Hepatocyte (in vitro differentiated cells): ENCODE results near the gene DNAJC1. TPM values are rescaled to one million over a fixed set of nuclear protein-coding genes. Genes with fewer than 3 reads are reported as not detected.

ENCODE experiments used
- DNase-seq: peaks from one replicate; pipeline ENCODE4 v3.0.0-alpha.2; 2016; ENCODE audit warnings: low spot score
- H2AFZ ChIP-seq: fragments of 200-600 bp; sonication (generic); 2 replicates; pipeline ENCODE4 v1.6.0; 2016; ENCODE audit warnings: antibody characterized with exemption, mild to moderate bottlenecking
- H3K27ac ChIP-seq: fragments of 200-600 bp; sonication (generic); 2 replicates; pipeline ENCODE4 v1.5.1; 2016; ENCODE audit warnings: mild to moderate bottlenecking
- H3K27me3 ChIP-seq: fragments of 200-600 bp; sonication (generic); 2 replicates; pipeline ENCODE4 v1.6.1; 2016
- H3K36me3 ChIP-seq: fragments of 200-600 bp; sonication (generic); replicated peaks from 2 replicates; pipeline ENCODE4 v1.5.1; 2016; ENCODE audit warnings: low read depth; ENCODE audit not compliant: insufficient read depth
- H3K4me1 ChIP-seq: fragments of 200-600 bp; sonication (generic); 2 replicates; pipeline ENCODE4 v1.5.1; 2016; ENCODE audit warnings: mild to moderate bottlenecking, moderate library complexity; ENCODE audit not compliant: insufficient read depth
- H3K4me2 ChIP-seq: fragments of 200-600 bp; sonication (generic); 2 replicates; pipeline ENCODE4 v1.6.0; 2016
- H3K4me3 ChIP-seq: fragments of 200-600 bp; sonication (generic); 2 replicates; pipeline ENCODE4 v1.5.1; 2016; ENCODE audit warnings: mild to moderate bottlenecking
- H3K79me2 ChIP-seq: fragments of 200-600 bp; sonication (generic); 2 replicates; pipeline ENCODE4 v1.6.0; 2017; ENCODE audit warnings: mild to moderate bottlenecking
- H3K9me2 ChIP-seq: fragments of 200-600 bp; sonication (generic); replicated peaks from 2 replicates; pipeline ENCODE4 v1.6.0; 2017; ENCODE audit warnings: mild to moderate bottlenecking; ENCODE audit not compliant: insufficient read depth
- H3K9me3 ChIP-seq: fragments of 200-600 bp; sonication (generic); 2 replicates; pipeline ENCODE4 v1.5.1; 2016; ENCODE audit warnings: low read depth, mild to moderate bottlenecking
- H4K20me1 ChIP-seq: fragments of 200-600 bp; sonication (generic); 2 replicates; pipeline ENCODE4 v1.6.0; 2016; ENCODE audit warnings: mild to moderate bottlenecking; ENCODE audit not compliant: insufficient read depth, poor library complexity, severe bottlenecking
- EZH2 ChIP-seq: fragments of 200-600 bp; sonication (generic); IDR thresholded peaks from 2 replicates; pipeline ENCODE4 v1.6.1; 2016; ENCODE audit warnings: antibody characterized with exemption, mild to moderate bottlenecking, borderline replicate concordance
- EZH2phosphoT487 ChIP-seq: fragments of 200-600 bp; sonication (generic); IDR thresholded peaks from one replicate; pipeline ENCODE4 v1.6.1; 2018; ENCODE audit warnings: antibody characterized with exemption, mild to moderate bottlenecking, low read depth, moderate library complexity; ENCODE audit not compliant: unreplicated experiment, severe bottlenecking
- WGBS: methylation state at CpG from one replicate; pipeline ENCODE4 v1.1.6; 2016; ENCODE audit warnings: low lambda C conversion rate; ENCODE audit errors: missing lambda C conversion rate; 5-methylcytosine and 5-hydroxymethylcytosine counted together
- polyA plus RNA-seq: library from polyadenylated mRNA; unstranded; fragments of >200 nt; fragmentation: Nextera tagmentation; extraction: Ambion mirVana; gene quantifications from 2 replicates; pipeline ENCODE4 v1.2.1, GENCODE V29; 2016
- total RNA-seq: library from RNA; depleted of rRNA; stranded (reverse); fragments of >200 nt; gene quantifications from 2 replicates; pipeline ENCODE4 v1.2.3, GENCODE V29; 2014
- TF ChIP-seq, protein P1 (sequence below): fragments of 200-600 bp; sonication (generic); IDR thresholded peaks from 2 replicates; pipeline ENCODE4 v1.5.1; 2016; ENCODE audit warnings: antibody characterized with exemption, mild to moderate bottlenecking; ENCODE audit not compliant: poor library complexity

Gene DNAJC1
- total and polyA plus RNA-seq, 2 experiments from 2014 or later: 64.6 to 91.7 TPM

DNA sequence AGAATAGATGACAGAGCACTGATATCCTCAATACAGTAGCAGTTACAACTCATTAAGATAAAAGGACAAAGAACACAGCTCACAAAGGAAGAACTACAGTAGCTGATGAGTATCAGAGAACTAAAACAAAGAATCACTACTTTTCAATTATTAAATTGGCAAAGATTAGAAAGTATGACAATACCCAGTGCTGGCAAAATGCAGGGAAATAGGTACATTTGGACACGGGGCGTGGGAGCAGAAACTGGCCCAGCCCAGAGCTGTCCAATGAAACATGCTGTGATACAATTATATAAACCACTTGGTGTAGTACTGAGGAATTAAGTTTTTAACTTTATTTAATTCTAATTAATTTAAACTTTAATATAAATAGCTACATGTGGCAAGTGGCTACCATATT, 243.2 kb downstream of the DNAJC1 start:
- H3K9me3 ChIP-seq: no peaks in the 10 kb centered on the region
- no peak for TF ChIP-seq EZH2
- TF ChIP-seq, protein P1, sequence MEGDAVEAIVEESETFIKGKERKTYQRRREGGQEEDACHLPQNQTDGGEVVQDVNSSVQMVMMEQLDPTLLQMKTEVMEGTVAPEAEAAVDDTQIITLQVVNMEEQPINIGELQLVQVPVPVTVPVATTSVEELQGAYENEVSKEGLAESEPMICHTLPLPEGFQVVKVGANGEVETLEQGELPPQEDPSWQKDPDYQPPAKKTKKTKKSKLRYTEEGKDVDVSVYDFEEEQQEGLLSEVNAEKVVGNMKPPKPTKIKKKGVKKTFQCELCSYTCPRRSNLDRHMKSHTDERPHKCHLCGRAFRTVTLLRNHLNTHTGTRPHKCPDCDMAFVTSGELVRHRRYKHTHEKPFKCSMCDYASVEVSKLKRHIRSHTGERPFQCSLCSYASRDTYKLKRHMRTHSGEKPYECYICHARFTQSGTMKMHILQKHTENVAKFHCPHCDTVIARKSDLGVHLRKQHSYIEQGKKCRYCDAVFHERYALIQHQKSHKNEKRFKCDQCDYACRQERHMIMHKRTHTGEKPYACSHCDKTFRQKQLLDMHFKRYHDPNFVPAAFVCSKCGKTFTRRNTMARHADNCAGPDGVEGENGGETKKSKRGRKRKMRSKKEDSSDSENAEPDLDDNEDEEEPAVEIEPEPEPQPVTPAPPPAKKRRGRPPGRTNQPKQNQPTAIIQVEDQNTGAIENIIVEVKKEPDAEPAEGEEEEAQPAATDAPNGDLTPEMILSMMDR: no peak
- no peak for TF ChIP-seq EZH2phosphoT487
- no peak overlapping the region for H3K4me2 ChIP-seq
- no peaks in the 10 kb centered on the region for H3K36me3 ChIP-seq
- no peaks in the 10 kb centered on the region for H4K20me1 ChIP-seq
- H3K27ac ChIP-seq: no peak overlapping the region
- H3K79me2 ChIP-seq: no peaks in the 10 kb centered on the region
- H3K4me1 ChIP-seq: no peaks in the 10 kb centered on the region
- DNase-seq: no peak
- H3K27me3 ChIP-seq: no peaks in the 10 kb centered on the region
- H3K9me2 ChIP-seq: no peaks in the 10 kb centered on the region
- H2AFZ ChIP-seq: no peak overlapping the region
- no peak overlapping the region for H3K4me3 ChIP-seq
- 92% methylated on average over 2 of the region's 2 CpGs for WGBS

- H3K9me3 ChIP-seq: no peaks in the 10 kb centered on the region
- no peaks in the 10 kb centered on the region for H3K9me2 ChIP-seq
- TF ChIP-seq EZH2phosphoT487 (no peak), EZH2 (no peak)
- TF ChIP-seq, protein P1: no peak
- no peak overlapping the region for H3K27ac ChIP-seq
- 96% methylated on average over 21 of the region's 21 CpGs for WGBS
- H3K27me3 ChIP-seq: no peaks in the 10 kb centered on the region
- H3K4me3 ChIP-seq: no peak overlapping the region
- H3K4me2 ChIP-seq: no peak overlapping the region
- no peak for DNase-seq
- H3K79me2 ChIP-seq: no peaks in the 10 kb centered on the region
- H4K20me1 ChIP-seq: no peaks in the 10 kb centered on the region
- no peak overlapping the region for H2AFZ ChIP-seq
- no peaks in the 10 kb centered on the region for H3K36me3 ChIP-seq
- H3K4me1 ChIP-seq: peaks cover 3% of the 10 kb centered on the region
Measured at GRCh38 chr10:21759232-21759631, 244.3 kb downstream of the DNAJC1 start.

DNA sequence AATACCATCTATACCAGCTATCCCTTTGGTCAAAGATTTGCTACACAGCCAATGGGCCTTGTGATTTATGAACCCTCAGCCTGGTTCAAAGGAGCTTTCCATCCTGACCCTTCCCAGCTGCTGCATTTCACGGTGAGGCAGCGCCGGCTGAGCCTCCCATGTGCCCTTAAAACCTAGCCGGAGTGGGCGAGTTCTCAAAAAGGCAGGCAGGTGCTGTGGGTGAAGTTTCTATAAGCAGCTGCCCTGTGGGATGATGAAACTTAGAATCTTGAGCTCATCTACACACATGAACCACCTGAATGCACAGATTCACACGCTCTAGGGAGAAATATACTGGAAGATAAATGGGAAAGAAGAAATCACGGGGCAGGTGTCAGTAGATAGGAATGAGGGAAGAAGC, 244.8 kb downstream of the DNAJC1 start:
- H3K79me2 ChIP-seq: no peaks in the 10 kb centered on the region
- TF ChIP-seq EZH2phosphoT487: no peak
- TF ChIP-seq, protein P1: no peak
- no peak for TF ChIP-seq EZH2
- H3K4me2 ChIP-seq: no peak overlapping the region
- H2AFZ ChIP-seq: no peak overlapping the region
- H3K27me3 ChIP-seq: no peaks in the 10 kb centered on the region
- no peak for DNase-seq
- 94% methylated on average over 7 of the region's 7 CpGs for WGBS
- H3K27ac ChIP-seq: no peak overlapping the region
- H3K9me2 ChIP-seq: no peaks in the 10 kb centered on the region
- no peak overlapping the region for H3K4me3 ChIP-seq
- no peaks in the 10 kb centered on the region for H3K36me3 ChIP-seq
- H3K4me1 ChIP-seq: peaks cover 3% of the 10 kb centered on the region
- no peaks in the 10 kb centered on the region for H3K9me3 ChIP-seq
- no peaks in the 10 kb centered on the region for H4K20me1 ChIP-seq

GRCh38 chr10:21758239-21758638, 245.3 kb downstream of the DNAJC1 start:
- Histone ChIP-seq H4K20me1 (no peaks in the 10 kb centered on the region), H3K79me2 (no peaks in the 10 kb centered on the region), H3K9me2 (no peaks in the 10 kb centered on the region), H3K4me1 (peaks cover 3% of the 10 kb centered on the region), H3K36me3 (no peaks in the 10 kb centered on the region), H3K27ac (no peak overlapping the region), H3K4me2 (no peak overlapping the region), H2AFZ (no peak overlapping the region), H3K9me3 (no peaks in the 10 kb centered on the region), H3K27me3 (no peaks in the 10 kb centered on the region), H3K4me3 (no peak overlapping the region)
- 79% methylated on average over 14 of the region's 14 CpGs for WGBS
- TF ChIP-seq EZH2phosphoT487 (no peak), EZH2 (no peak)
- TF ChIP-seq, protein P1: no peak
- DNase-seq: no peak
